Stimulated activated CD4-positive, alpha-beta T cell treated with anti-CD3 and anti-CD28 coated beads, Interleukin-1b, Interleukin-23, amount 100 ng/mL, for 24 hours (primary cell): ENCODE results near the gene CPNE8.

Experiments
- DNase-seq, 4 experiments: peaks; one replicate each; pipeline ENCODE4 v3.0.0-alpha.2; 2020; ENCODE audit warnings: low read depth in 4 of 4, low spot score in 1 of 4

CPNE8 gene

GRCh38 chr12:38838056-38838850 lies 67.1 kb downstream of the CPNE8 start:
- DNase-seq = no peak

DNA sequence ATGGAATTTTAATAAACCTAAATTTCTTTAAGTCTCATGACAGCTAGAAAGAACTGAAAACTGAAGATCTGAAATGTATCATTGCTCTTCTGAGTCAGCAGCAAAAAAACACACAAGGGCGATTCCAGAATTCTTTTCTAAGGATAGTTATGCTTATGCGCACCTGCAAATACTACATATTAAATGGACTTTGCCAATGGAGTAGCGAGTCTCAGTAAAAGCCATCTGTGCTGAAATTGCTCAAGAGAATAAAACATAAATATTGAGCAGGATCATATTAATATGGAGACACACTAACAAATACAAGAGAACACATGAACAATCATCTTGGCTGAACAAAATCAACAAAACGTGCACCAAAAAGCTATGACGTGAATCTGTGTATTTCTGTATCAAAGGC lies 73.7 kb downstream of the CPNE8 start:
- no peak for DNase-seq

DNA sequence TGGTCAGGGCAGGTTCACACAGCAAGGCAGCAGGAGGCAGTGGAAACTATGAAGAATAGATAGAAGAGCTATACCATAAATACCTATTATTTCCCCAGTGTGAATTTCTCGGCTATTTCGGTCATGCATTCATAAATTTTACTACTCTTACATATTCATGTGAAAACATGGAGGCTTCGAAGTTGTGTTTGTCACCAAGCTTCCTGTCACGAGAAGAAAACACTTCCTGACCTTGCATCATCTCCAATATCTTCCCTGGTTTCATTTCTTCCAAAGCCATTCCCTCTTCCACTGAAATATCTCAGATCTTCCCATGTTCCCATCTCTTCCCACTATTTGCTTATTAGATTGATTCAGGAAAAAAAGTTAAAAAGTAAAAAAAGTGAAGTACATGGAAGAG lies 80.4 kb downstream of the CPNE8 start:
- DNase-seq = no peak

DNA sequence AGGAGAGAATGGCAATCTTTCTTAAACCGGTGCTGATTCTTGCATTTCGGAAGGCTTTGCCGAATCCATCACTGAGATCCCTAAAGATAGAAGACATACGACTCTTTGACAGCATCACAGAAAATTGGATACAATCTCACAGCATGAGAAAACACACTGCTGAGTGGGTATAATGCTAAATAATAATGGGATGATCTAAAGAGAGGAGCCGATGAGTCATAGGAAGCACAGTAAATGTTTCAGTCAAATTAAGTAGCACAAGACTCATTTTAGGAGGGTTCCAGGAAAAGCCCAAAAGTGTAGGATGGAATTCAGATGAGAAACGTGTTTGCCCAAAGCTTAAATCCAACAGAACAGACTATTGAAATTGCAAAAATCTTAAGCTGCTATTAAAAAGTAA lies 81.7 kb downstream of the CPNE8 start:
- DNase-seq = no peak

GRCh38 chr12:38823314-38823713 lies 82.1 kb downstream of the CPNE8 start:
- DNase-seq = no peak

DNA sequence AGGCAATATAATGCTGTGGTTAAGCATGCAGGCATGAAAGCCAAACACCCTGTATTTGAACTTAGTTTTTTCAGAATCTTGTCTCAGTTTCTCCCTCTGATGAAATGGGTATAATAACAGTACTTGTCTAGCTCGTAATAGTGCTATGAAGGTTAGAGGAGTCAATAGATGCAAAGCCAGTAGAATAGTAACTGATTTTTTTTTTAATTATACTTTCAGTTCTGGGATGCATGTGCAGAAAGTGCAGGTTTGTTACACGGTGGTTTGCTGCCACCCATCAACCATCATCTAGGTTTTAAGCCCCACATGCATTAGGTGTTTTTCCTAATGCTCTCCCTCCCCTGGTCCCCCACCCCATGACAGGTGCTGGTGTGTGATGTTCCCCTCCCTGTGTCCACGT lies 87.4 kb downstream of the CPNE8 start:
- no peak for DNase-seq

DNA sequence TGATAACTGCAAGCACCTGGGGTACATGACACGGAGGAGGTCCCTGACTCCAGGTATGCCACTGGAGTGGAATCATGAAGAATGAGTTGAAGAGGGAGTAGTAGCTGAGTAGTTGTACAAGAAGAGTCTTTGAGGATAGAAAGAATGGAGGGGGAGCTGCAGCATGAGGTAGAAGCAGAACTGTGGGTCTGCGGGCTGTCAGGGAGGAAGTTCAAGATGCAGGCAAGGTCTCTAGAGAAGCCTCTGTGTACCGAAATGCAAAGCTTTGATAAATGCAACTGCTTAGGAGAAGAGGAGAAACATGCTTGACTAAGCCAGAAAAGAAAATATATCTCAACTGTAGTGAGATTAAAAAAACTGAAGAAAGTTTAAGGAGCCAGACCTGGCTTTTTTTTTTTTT lies 91.5 kb downstream of the CPNE8 start:
- DNase-seq = no peak

DNA sequence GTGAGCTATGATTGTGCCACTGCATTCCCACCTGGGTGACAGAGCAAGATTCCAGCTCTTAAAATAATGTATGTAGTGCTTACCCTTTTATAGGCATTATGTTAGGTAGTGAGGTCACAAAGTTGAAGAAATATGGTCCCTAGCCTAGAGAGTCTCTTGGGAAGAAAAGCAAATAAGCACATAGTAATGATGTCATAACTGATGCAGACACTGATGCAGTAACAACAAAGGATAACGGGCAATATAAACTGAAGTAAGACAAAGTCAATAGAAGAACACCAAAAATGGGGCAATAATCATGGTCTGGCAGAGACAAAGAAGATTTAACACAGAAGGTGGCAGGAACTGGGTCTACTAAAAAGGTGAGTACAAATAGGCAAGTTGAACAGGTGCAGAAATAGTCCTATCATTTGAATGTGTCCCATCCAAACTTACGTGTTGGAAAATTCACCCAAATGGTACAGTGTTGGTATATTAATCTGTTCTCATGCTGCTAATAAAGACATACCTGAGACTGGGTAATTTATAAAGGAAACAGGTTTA lies 93.5 kb downstream of the CPNE8 start:
- DNase-seq = no peak

DNA sequence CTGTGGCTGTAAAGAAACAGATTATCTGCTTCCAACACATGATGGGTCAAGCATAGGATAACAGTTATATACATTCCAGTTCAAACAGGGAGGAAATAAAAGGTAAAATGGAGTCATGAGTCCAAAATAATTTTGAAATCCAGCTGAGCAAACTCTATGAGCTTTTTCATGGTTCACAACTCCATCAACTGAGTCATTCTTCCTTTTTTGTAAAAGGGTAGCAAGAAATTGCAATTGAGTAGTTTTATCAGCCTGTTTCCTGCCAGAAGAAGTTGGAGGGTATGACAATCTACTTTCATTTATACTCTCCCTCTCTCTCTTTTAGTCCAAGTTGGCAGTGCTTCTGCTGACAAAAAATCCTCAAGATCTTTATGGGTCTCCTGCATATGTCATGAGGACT lies 95.6 kb downstream of the CPNE8 start:
- DNase-seq = no peak

GRCh38 chr12:38788106-38788505 lies 117.3 kb downstream of the CPNE8 start:
- no peak for DNase-seq

DNA sequence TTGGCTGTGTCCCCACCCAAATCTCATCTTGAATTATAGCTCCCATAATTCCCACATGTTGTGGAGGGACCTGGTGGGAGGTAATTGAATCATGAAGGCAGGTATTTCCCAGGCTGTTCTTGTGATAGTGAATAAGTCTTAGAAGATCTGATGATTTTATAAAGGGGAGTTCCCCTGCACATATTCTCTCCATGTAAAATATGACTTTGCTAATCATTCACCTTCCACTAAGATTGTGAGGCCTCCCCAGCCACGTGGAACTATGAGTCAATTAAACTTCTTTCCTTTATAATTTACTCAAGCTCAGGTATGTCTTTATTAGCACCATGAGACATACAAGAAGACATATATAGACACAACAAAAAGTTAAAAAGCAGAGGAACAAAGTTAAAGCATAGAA lies 120.0 kb downstream of the CPNE8 start:
- no peak for DNase-seq

- no peak for DNase-seq
Measured at GRCh38 chr12:38783304-38783703, 122.1 kb downstream of the CPNE8 start.

GRCh38 chr12:38782359-38782758 lies 123.0 kb downstream of the CPNE8 start:
- no peak for DNase-seq

DNA sequence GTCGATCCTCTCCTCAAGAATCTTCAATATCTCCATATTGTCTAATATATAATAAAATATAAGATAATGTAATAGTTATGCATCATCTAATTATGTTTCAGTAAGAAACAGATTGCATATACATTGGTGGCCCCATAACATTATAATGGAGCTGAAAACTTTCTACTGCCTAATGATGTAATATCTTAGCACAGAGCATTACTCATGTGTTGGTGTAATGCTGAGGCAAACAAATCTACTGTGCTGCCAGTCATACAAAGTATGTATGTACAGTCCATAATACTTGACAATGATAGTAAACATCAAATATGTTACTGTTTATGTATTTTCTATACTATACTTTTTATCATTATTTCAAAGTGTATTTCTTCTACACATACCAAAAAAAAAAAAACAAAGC lies 128.7 kb downstream of the CPNE8 start:
- no peak for DNase-seq

DNA sequence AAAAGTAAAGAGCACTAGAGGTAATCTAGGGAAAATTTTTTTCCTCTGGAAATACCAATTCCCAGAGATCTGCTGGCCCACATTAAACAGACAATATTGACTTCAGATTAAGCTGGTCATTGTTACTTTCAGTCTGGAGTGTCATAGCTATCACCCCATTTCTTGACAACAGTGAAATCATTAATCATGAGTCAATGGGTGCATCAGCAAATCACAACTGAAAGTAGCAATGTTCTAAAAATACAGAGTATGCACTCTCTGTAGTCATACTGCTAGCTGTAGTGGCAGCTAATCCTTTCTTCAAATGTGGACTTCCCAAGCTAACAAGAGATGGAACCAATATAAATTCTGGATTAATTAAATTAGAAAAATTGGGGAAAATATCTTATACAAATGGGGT lies 129.9 kb downstream of the CPNE8 start:
- no peak for DNase-seq

DNA sequence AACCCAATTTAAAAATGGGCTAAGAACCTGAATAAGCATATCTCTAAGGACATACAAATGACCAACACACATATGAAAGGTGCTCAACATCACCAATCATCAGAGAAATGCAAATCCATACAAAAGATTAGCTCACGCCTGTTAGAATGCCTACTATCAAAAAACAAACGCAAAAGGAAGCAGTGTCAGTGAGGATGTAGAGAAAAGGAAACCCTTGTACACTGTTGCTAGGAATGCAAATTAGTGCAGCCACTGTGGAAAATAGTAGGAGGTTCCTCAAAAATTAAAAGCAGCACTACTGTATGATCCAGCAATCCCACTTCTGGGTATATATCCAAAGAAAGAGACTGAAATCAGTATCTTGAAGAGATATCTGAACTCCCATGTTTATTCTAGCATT lies 133.0 kb downstream of the CPNE8 start:
- DNase-seq = no peak

- DNase-seq = peak in 1 of 4 experiments; percentile 13
Measured at GRCh38 chr12:38771871-38772270, 133.5 kb downstream of the CPNE8 start.

- DNase-seq = no peak
Measured at GRCh38 chr12:38761636-38762342, 143.6 kb downstream of the CPNE8 start.

GRCh38 chr12:38761111-38761510 lies 144.3 kb downstream of the CPNE8 start:
- DNase-seq = no peak

- no peak for DNase-seq
Measured at GRCh38 chr12:38759621-38760020, 145.8 kb downstream of the CPNE8 start.

DNA sequence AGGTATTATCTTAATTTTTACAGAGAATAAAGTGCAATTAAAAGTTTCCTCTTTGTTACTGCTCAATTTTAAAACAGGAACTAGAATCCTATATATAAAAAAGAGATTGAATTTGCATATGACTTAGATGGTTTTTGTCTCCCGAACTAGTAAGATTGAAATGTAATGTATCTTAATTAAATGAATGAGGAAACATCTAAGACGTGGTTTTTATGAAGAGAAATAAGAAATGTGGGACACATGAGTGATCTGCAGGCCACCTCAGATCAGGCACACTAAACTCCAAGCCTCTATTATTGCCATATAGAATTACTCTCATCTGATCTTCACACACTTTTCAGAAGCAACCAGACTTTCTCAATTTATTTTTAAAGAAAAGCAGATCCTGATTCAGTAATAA lies 158.6 kb downstream of the CPNE8 start:
- DNase-seq = no peak

GRCh38 chr12:38745601-38746000 lies 159.8 kb downstream of the CPNE8 start:
- DNase-seq = no peak
